Coronary artery (tissue), 2 donors: ENCODE data around the gene R3HDM4.

ENCODE experiments used
- DNase-seq: peaks from one replicate; pipeline ENCODE4 v3.0.0-alpha.2; 2017; ENCODE audit warnings: low spot score
- H3K27ac ChIP-seq, 2 donors: fragments of 200-600 bp; sonication (generic); one replicate each; pipeline ENCODE4 v1.5.1; 2016 to 2019
- H3K4me3 ChIP-seq: fragments of 200-600 bp; sonication (generic); 2 replicates; pipeline ENCODE4 v1.5.1; 2016; ENCODE audit warnings: mild to moderate bottlenecking, moderate library complexity
- TF ChIP-seq, protein P1 (sequence below): fragments of 200-600 bp; sonication (generic); IDR thresholded peaks from one replicate; pipeline ENCODE4 v1.5.1; 2019; ENCODE audit warnings: antibody characterized with exemption

The R3HDM4 gene

DNA sequence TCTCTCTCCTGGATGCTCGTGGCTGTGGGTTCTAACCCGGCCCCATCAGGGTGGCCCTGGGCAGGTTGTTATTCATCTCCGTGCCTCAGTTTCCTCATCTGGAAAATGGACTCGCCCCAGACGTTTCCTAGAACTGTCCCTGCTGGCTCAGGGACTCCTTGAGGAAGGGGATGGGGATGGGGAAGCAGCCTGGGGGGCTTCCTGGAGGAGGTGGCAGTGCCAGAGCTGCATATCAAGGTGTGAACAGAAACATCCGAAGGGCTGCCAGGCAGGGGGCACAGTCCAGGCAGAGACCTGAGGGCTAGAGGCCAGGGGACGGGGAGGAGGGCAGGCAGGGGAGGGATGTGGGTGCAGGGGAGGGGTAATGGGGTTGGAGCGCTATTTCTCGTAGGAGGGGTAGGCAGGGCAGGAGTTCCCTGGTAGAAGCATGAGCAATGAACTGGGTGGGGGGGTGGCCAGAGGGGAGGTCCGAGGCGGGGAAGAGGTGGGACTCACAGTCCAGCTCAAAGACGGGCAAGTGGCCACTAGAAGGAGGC, 64.6 kb downstream of the R3HDM4 start:
- H3K27ac ChIP-seq: peak overlapping the region in 1 of 2 donors; percentile 67
- DNase-seq: no peak
- no peak overlapping the region for H3K4me3 ChIP-seq
- TF ChIP-seq, protein P1, sequence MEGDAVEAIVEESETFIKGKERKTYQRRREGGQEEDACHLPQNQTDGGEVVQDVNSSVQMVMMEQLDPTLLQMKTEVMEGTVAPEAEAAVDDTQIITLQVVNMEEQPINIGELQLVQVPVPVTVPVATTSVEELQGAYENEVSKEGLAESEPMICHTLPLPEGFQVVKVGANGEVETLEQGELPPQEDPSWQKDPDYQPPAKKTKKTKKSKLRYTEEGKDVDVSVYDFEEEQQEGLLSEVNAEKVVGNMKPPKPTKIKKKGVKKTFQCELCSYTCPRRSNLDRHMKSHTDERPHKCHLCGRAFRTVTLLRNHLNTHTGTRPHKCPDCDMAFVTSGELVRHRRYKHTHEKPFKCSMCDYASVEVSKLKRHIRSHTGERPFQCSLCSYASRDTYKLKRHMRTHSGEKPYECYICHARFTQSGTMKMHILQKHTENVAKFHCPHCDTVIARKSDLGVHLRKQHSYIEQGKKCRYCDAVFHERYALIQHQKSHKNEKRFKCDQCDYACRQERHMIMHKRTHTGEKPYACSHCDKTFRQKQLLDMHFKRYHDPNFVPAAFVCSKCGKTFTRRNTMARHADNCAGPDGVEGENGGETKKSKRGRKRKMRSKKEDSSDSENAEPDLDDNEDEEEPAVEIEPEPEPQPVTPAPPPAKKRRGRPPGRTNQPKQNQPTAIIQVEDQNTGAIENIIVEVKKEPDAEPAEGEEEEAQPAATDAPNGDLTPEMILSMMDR: no peak
